Left ventricle myocardium inferior (tissue), 1 donor: Measurements from ENCODE around the gene NRF1. TPM values are rescaled to one million over a fixed set of nuclear protein-coding genes. Genes with fewer than 3 reads are reported as not detected.
"Not testable (repeated sequence)": the region's sequence is repeated elsewhere in the genome, so short reads cannot be mapped to it uniquely, and the experiment has no call there.

ENCODE experiments used
- DNase-seq: peaks from one replicate; pipeline ENCODE4 v3.0.0-alpha.2; 2020
- H3K27ac ChIP-seq: fragments of 200-600 bp; replicated peaks from 2 replicates; pipeline ENCODE4 v1.8.0; 2021
- H3K27me3 ChIP-seq: fragments of 200-600 bp; 2 replicates; pipeline ENCODE4 v1.8.0; 2021; ENCODE audit warnings: low read depth
- H3K36me3 ChIP-seq: fragments of 200-600 bp; 2 replicates; pipeline ENCODE4 v1.8.0; 2021
- H3K4me1 ChIP-seq: fragments of 200-600 bp; 2 replicates; pipeline ENCODE4 v1.8.0; 2021
- H3K4me3 ChIP-seq: fragments of 200-600 bp; 2 replicates; pipeline ENCODE4 v1.8.0; 2021; ENCODE audit warnings: mild to moderate bottlenecking, moderate library complexity
- H3K9me3 ChIP-seq: fragments of 200-600 bp; replicated peaks from 2 replicates; pipeline ENCODE4 v1.8.0; 2021
- CTCF ChIP-seq: fragments of 200-600 bp; IDR thresholded peaks from 2 replicates; pipeline ENCODE4 v1.8.0; 2021; ENCODE audit warnings: antibody characterized with exemption, mild to moderate bottlenecking, borderline replicate concordance
- intact Hi-C: fragments of 100-400 bp; cut with micrococcal nuclease; formaldehyde crosslinking; loops from one replicate; pipeline ENCODE4 v1.11.0; 2022
- long read RNA-seq: library from polyadenylated mRNA; unstranded; transcript quantifications from one replicate; pipeline ENCODE4 v2.0.0, GENCODE V29; 2021
- total RNA-seq: library from RNA; stranded (reverse); fragmentation: NEBNext Ultra II Directional; extraction: Animal tissue kit (Norgen Biotek cat#: 25700); gene quantifications from one replicate; pipeline ENCODE4 v1.2.1, GENCODE V29; 2021
- donor health status: DM: no; HTN: yes; CAD: no; lungs with severe emphysema.

NRF1 gene
- 9.6 TPM for total RNA-seq
- long read RNA-seq, transcript NRF1-201 (11 exons, 2,424 nt), result major isoform, 9 of 24 reads
- long read RNA-seq, transcript NRF1-205 (11 exons, 3,528 nt), result major isoform, 9 of 24 reads
- long read RNA-seq, partial matches to known transcripts, result 0 of 24 reads
- long read RNA-seq, other reads (novel, unspliced or antisense), result 6 of 24 reads

- intact Hi-C loops, result no loop called here
- TF ChIP-seq CTCF, result peak; percentile 48
- Histone ChIP-seq H3K4me3 (peak within 1 kb of the TSS; percentile 90), H3K36me3 (peaks cover 7% of the 10 kb centered on the region), H3K27me3 (no peaks in the 10 kb centered on the region), H3K4me1 (peaks cover 63% of the 10 kb centered on the region), H3K27ac (peak within 1 kb of the TSS; percentile 99), H3K9me3 (no peaks in the 10 kb centered on the region)
- peak; percentile 91 for DNase-seq
Measured at GRCh38 chr7:129611246-129612111, at the start of gene NRF1. TSS of gene NRF1 (plus strand) at chr7:129611720. CDS start at chr7:129657352, 45,632 bp downstream.

- peaks cover 57% of the 10 kb centered on the region for H3K27me3 ChIP-seq
- intact Hi-C loops, H3K36me3 ChIP-seq, H3K27ac ChIP-seq, DNase-seq, H3K9me3 ChIP-seq, H3K4me1 ChIP-seq, H3K4me3 ChIP-seq: not testable (repeated sequence)
Measured at GRCh38 chr7:129566323-129566722, 45.2 kb upstream of the NRF1 start.

GRCh38 chr7:129567377-129567776 lies 44.1 kb upstream of the NRF1 start:
- Histone ChIP-seq H3K36me3 (no peaks in the 10 kb centered on the region), H3K4me3 (no peak overlapping the region), H3K27ac (no peak overlapping the region), H3K9me3 (no peaks in the 10 kb centered on the region), H3K27me3 (peaks cover 50% of the 10 kb centered on the region), H3K4me1 (no peaks in the 10 kb centered on the region)
- no peak for DNase-seq
- no peak for TF ChIP-seq CTCF
- intact Hi-C loops, result no loop called here

- TF ChIP-seq CTCF, result no peak
- Histone ChIP-seq H3K27ac (no peak overlapping the region), H3K4me3 (no peak overlapping the region), H3K4me1 (no peaks in the 10 kb centered on the region), H3K27me3 (peaks cover 44% of the 10 kb centered on the region), H3K36me3 (no peaks in the 10 kb centered on the region), H3K9me3 (no peaks in the 10 kb centered on the region)
- DNase-seq, result no peak
- intact Hi-C loops, result no loop called here
Measured at GRCh38 chr7:129568240-129568639, 43.3 kb upstream of the NRF1 start.

- H3K27ac ChIP-seq, result no peak overlapping the region
- H3K9me3 ChIP-seq, result no peaks in the 10 kb centered on the region
- H3K36me3 ChIP-seq, result no peaks in the 10 kb centered on the region
- peaks cover 36% of the 10 kb centered on the region for H3K27me3 ChIP-seq
- intact Hi-C loops, result no loop called here
- DNase-seq, result no peak
- peaks cover under 1% of the 10 kb centered on the region for H3K4me1 ChIP-seq
- H3K4me3 ChIP-seq, result no peak overlapping the region
- TF ChIP-seq CTCF, result no peak
Measured at GRCh38 chr7:129569326-129569725, 42.2 kb upstream of the NRF1 start.

- no peak overlapping the region for H3K27ac ChIP-seq
- no peaks in the 10 kb centered on the region for H3K9me3 ChIP-seq
- no peaks in the 10 kb centered on the region for H3K36me3 ChIP-seq
- peaks cover 5% of the 10 kb centered on the region for H3K4me1 ChIP-seq
- DNase-seq, result no peak
- H3K27me3 ChIP-seq, result peaks cover 31% of the 10 kb centered on the region
- intact Hi-C loops, result no loop called here
- no peak for TF ChIP-seq CTCF
- H3K4me3 ChIP-seq, result no peak overlapping the region
Measured at GRCh38 chr7:129569811-129570215, 41.7 kb upstream of the NRF1 start.
